CD4-positive, alpha-beta T cell treated with Interleukin-21 for 1 hour (primary cell): Measurements from ENCODE around the gene WNT9A.
"Not testable (repeated sequence)": the region's sequence is repeated elsewhere in the genome, so short reads cannot be mapped to it uniquely, and the experiment has no call there.

Source experiments
- DNase-seq: peaks from one replicate; pipeline ENCODE4 v3.0.0-alpha.2; 2020

Gene WNT9A

DNA sequence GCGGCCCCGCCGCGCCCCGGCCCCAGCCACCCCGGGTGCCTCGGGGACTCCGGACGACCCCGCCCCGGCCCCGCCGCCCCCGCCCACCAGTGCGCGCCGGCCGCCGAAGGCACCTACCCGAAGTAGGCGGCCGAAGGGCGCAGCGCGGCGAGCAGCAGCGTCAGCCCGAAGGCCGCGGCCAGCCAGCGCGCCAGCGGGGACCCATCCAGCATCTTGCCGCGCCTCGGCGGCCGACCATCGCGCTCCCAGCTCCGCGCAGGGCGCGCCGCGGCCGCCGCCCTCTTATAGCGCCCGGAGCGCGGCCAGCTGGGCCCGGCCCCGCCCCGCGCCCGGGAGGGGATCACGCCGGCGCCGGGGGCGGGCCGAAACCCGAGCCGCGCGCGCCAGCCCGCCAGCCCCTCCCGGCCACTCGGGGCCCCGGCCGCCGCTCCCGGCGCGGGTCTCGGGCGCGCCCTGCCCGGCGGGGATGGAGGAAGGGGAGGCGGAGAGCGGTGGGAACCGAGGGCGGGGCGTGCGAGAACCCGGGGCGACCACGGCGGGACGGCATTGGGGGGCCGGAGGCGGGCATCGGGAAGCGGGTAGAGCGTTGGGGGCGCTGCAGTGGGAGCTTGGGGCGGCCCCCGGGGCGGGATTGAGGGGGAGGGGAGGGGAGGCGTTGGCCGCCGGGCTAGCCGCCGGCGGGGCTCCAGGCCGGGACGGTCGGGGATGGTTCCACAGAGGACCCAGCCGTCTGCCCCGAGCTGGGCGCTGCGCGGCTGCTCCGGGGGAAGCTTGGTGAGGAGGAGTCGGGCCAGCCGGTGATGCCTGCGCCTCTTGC lies at the start of gene WNT9A:
Gene WNT9A (minus strand): TSS at position 257 of the 817 bp plus-strand sequence. CDS start 45 bp downstream, at position 212.
- no peak for DNase-seq

- no peak for DNase-seq
Measured at GRCh38 chr1:227996187-227996950, 48.6 kb upstream of the WNT9A start.

GRCh38 chr1:227994632-227995300 lies 47.0 kb upstream of the WNT9A start:
- DNase-seq, result no peak

DNA sequence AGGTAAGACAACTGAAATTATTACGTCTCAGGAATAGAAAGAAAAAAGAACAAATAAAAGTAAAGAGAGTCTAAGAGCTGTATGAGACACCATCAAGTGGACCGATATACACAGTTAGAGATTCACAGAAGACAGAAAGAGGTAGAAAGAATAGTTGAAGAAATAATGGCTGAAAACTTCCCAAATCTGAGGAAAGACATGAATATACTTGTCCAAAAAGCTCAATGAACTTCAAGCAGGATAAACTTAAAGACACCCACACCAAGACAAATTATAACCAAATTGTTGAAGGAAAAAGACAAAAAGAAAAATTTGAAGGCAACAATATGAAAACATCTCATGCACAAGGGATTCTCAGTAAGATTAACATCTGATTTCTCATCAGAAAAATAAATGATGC lies 39.4 kb upstream of the WNT9A start:
- DNase-seq, result no peak

DNA sequence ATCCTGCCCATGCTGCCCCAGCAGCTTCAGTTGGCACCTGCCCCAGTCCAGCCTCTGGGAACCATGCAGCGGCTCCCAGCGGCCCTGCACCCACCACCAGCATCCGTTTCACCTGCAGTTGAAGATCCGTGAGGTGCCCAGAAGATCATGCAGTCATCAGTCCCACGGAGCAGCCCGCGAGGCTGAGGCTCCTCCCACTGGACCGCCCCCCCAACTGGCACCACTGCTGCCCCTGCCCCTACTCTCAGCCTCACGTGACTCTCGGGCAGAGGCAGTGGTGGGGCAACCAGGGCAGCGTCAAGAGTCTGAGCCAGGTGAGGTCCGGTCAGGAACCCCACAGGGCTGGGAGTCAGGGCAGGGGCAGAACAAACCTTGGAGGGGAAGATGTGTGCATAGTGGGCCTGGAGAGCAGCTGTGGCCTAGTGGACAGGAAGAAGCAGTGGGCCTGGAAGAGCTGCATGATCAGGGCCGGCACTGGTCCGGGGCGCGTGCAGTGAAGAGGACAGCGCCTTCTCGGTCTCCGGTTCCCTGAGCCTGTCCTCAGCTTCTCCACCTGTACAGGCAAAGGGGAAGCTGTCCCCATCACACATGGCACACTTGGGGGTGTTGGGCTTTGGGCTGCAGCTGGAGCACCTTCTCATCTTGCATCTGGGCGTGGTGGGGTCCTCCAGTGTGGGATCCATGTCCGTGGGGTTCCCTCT lies 28.0 kb upstream of the WNT9A start:
- DNase-seq, result not testable (repeated sequence)

- DNase-seq, result not testable (repeated sequence)
Measured at GRCh38 chr1:227973724-227974288, 26.1 kb upstream of the WNT9A start.

DNA sequence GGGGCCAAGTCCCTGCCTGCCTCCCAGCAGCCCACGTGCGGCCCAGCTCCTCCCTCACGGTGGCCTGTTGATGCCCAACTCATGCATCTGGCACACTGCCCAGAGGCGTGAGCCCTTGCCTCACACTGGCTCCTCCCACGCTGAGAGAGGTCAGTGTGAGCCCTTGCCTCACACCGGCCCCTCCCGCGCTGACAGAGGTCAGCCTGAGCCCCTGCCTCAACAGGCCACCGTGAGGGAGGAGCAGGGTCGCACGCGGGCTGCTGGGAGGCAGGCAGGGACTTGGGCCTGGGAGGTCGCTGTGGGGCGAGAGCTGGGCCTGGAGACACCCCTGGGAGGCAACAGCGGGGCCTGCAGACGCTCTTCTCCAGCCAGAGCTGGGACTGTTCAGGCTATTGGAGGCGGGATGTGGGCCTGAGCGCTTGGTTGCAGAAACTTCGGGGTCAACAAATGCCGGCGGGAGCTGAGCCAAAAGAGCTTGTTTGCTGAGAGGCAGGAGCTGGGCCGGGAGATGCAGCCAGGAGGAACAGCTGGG lies 25.2 kb upstream of the WNT9A start:
- not testable (repeated sequence) for DNase-seq

DNA sequence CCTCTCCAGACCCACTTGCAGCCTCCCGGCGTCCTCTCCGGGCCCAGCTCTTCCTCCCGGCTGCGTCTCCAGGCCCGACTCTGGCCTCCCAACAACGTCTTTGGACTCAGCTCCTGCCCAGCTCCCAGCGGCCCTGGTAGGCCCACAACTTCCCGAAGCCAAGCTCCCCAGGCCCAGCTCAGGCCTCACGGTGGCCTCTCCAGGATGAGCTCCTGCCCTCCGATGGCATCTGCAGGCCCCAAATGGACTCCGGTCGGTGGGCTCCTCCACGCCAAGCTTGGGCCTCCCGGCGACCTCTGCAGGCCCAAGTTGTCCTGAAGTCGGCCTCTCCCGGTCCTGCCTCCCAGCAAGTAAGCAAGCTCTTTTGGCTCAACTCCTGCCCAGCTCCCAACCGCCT lies 24.5 kb upstream of the WNT9A start:
- DNase-seq, result not testable (repeated sequence)

GRCh38 chr1:227971643-227972282 lies 24.0 kb upstream of the WNT9A start:
- not testable (repeated sequence) for DNase-seq

- not testable (repeated sequence) for DNase-seq
Measured at GRCh38 chr1:227971216-227971615, 23.5 kb upstream of the WNT9A start.

- DNase-seq, result not testable (repeated sequence)
Measured at GRCh38 chr1:227970076-227970995, 22.6 kb upstream of the WNT9A start.

DNA sequence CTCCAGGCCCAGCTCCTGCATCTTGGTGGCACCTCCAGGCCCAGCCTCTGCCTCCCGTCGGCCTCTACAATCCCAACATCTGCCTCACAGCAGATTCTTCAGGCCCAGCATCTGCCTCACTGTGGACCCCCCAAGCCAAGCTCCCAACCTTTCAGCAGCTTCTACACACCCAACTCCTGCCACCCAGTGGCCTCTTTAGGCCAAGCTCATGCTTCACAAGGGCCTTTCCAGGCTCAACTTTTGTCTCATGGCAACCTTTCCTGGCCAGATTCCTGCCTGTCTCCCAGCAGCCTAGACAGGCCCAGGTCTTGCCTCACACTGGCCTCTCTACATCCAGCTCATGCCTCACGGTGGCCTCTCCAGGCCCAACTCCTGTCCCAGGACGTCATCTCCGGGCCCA lies 20.1 kb upstream of the WNT9A start:
- not testable (repeated sequence) for DNase-seq

DNA sequence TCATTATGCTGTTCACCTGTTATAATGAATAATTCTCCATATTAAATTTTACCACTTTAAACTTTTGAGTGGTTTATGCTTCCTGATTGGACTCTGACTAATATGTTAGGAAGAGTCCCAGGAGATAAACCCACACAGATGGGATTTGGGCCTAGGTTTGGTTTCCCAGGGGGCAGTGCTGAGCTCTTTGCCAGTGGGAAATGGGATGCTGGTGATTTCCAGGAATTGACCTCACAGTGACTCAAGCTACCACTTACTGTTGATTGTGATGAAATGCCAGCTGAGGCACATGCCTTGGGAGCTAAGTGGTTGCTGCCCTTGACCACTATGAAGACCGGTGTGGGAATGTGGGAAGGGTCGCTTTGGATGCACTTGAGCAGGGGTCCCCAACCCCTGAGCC lies 19.0 kb upstream of the WNT9A start:
- not testable (repeated sequence) for DNase-seq

DNA sequence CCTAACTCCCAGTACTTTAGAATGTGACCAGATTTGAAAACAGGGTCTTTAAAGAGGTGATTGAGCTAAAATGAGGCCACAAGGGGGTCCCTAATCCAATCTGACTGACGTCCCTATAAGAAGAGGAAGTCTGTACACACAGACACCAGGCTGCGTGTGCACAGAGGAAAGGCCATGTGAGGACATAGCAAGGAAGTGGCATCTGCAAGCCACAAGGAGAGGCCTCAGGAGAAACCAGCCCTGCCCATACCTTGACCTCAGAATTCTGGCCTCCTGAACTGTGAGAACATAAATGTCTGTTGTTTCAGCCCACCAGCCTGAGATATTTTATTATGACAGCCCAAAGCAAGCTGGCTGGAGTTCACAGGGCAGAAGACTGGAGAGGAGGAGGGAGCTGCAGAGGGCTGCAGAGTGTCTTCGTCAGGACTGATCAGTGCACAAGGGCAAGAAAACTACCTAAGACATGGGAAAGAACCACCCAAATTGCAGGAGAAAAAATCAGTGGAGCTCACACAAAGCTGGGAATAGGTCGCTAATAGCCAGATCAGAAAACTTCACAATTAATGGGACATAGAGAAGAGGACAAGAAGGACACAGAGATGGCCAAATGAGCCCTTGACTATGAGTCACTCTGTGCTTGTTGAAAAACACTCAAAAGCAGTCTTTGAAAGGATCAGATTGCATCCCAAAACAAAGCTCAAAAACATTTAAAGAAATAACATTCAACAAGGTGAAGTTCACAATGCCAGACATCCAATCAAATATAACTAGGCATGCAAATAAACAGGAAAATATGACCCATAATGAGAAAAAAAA lies 14.1 kb upstream of the WNT9A start:
- no peak for DNase-seq

DNA sequence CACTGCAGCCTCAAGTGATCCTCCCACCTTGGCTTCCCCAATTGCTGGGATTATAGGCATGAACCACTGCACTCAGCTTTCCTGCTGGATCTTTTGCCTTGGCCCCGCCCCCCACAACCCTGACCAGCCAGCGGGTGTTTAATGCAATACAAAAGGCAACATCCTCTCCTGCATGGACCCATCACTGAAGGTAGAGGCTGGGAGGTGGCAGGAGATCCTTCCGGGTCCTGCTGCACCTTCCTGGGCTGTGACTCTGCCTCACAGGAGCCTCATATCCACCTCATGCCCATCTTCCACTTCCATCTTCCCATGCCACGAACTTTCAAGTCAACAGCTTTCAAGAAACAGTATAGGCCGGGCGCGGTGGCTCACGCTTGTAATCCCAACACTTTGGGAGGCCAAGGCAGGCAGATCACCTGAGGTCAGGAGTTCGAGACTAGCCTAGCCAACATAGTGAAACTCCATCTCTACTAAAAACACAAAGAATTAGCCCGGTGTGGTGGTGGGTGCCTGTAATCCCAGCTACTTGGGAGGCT lies 11.7 kb upstream of the WNT9A start:
- no peak for DNase-seq

DNA sequence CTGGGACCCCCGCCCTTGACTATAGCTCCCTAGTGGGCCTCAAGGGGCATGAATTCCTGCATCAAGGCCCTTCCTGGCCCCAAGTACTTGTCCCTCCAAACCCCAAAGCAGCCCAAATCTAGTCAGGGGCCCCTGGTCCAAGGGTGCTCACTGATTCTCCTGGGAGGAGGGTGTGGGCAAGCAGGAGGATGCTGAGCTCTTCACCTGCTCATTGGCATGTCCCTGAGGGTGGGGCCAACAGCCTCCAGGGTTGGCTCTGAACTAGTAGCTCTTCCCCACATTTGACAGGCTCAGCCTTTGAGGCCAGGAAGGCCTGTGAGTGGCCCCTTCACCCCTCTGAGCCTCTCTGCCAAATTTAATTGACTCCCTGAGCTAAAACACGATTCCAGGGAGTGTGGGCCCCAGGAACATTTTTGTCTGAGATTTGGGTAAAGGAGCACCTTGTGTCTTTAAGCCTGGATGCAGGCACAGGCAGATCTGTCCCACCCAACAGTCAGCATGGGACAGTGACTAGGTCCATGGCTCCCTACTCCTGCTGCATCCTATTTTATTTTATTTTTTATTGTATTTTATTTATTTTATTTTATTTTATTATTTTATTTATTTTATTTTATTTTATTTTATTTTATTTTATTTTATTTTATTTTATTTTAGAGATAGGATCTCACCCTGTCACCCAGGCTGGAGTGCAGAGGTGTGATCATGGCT lies 11.0 kb upstream of the WNT9A start:
- no peak for DNase-seq

DNA sequence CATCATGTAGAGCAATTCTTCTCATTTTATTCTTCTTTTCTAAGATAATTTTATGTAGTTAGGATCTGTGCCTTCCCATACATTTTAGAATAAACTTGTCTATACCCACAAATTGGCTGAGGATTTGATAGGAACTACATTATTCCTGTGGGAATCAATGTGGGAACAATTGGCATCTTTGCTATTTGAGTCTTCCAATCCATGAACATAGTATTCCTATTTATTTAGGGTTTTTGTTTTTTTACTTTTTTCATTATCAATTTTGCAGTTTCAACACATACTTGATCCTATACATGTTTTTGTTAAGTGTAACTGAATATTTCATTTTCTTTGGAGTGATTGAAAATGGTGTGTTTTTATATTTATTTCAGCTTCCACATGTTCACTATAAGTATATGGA lies 8.1 kb upstream of the WNT9A start:
- DNase-seq, result no peak

- DNase-seq, result no peak
Measured at GRCh38 chr1:227954163-227954850, 6.6 kb upstream of the WNT9A start.
